COR-L47 (cell line): ENCODE measurements around the gene ZSCAN5A.
"Not testable (repeated sequence)": the region's sequence is repeated elsewhere in the genome, so short reads cannot be mapped to it uniquely, and the experiment has no call there.

Experiments used
- DNase-seq: peaks from one replicate; lab custom pipeline; 2025; lab: John Stamatoyannopoulos, UW

Gene ZSCAN5A

GRCh38 chr19:56315077-56315828 is 614 bp upstream of the ZSCAN5A start:
- DNase-seq = peak; percentile 96

GRCh38 chr19:56314018-56314380 is 640 bp downstream of the ZSCAN5A start:
- peak; percentile 46 for DNase-seq

GRCh38 chr19:56312787-56313657 is 1.6 kb downstream of the ZSCAN5A start:
- no peak for DNase-seq

- no peak for DNase-seq
Measured at GRCh38 chr19:56312342-56312741, 2.3 kb downstream of the ZSCAN5A start.

GRCh38 chr19:56310462-56310861 is 4.2 kb downstream of the ZSCAN5A start:
- no peak for DNase-seq

GRCh38 chr19:56309511-56310185 is 5.0 kb downstream of the ZSCAN5A start:
- DNase-seq = peak; percentile 65

GRCh38 chr19:56308792-56309191 is 5.8 kb downstream of the ZSCAN5A start:
- no peak for DNase-seq

GRCh38 chr19:56307062-56307461 is 7.6 kb downstream of the ZSCAN5A start:
- not testable (repeated sequence) for DNase-seq

- no peak for DNase-seq
Measured at GRCh38 chr19:56306016-56306415, 8.6 kb downstream of the ZSCAN5A start.

GRCh38 chr19:56304243-56304642 is 10.4 kb downstream of the ZSCAN5A start:
- DNase-seq = no peak

- no peak for DNase-seq
Measured at GRCh38 chr19:56301886-56302620, 12.6 kb downstream of the ZSCAN5A start.

- no peak for DNase-seq
Measured at GRCh38 chr19:56301155-56301554, 13.5 kb downstream of the ZSCAN5A start.

GRCh38 chr19:56299688-56300087 is 15.0 kb downstream of the ZSCAN5A start:
- no peak for DNase-seq

GRCh38 chr19:56297010-56297409 is 17.6 kb downstream of the ZSCAN5A start:
- no peak for DNase-seq

GRCh38 chr19:56295531-56296455 is 18.8 kb downstream of the ZSCAN5A start:
- DNase-seq = no peak

- DNase-seq = peak; percentile 91
Measured at GRCh38 chr19:56294549-56294948, 20.1 kb downstream of the ZSCAN5A start.

- DNase-seq = no peak
Measured at GRCh38 chr19:56291867-56292266, 22.8 kb downstream of the ZSCAN5A start.

- no peak for DNase-seq
Measured at GRCh38 chr19:56290104-56290503, 24.5 kb downstream of the ZSCAN5A start.

- no peak for DNase-seq
Measured at GRCh38 chr19:56284746-56285145, 29.9 kb downstream of the ZSCAN5A start.

GRCh38 chr19:56282809-56283208 is 31.8 kb downstream of the ZSCAN5A start:
- DNase-seq = no peak
